ENCODE measurements around the gene AOC3. TPM values are rescaled to one million over a fixed set of nuclear protein-coding genes. Genes with fewer than 3 reads are reported as not detected.
A peak's percentile ranks its signal among the peaks of the same experiment; 100 is the strongest.

Gene AOC3
- total and polyA plus RNA-seq, 2 of the 13 experiments (the other 11 are each of a cell fraction or from before 2014, with no cell fraction given) = 8.7 to 51.7 TPM

DNA sequence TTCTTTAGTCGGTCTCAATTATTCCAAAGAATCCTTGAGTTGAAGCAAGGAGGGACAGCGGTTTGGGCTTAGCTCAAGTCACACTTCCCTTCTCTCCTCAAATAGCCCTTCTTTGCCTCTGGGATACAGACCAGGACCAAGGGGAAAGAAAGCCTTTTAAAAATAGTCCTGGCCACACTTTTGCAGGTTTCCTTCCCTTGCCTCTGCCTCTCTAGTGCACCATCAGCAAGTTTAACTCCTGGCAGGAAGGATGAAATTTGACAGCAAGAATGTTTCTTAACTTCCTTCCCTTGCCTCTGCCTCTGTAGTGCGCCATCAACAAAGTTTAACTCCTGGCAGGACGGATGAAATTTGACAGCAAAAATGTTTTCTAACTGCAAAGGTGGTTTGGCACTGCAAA, 42.4 kb downstream of the AOC3 start:
- ChIA-PET POLR2A (interaction anchor here (0.9 to 3.6 kb wide), 11 partner anchors 10 to 315 kb away, joined by 3 to 32 read pairs (median 5); partner anchors contain the start of genes PSMC3IP and RPL27), CTCF (ENCODE audit: low intra/inter-chr PET ratio, low total read pairs) (no interaction called here)
- Histone ChIP-seq H2AFZ (ENCODE audit: low read length) (no peak overlapping the region), H4K20me1 (ENCODE audit: insufficient read depth, low read length) (no peaks in the 10 kb centered on the region), H3K9ac (ENCODE audit: insufficient read depth, low read depth, low read length) (peak overlapping the region; percentile 36; the same call in 1 of the 2 replicates), H3K4me3 (replicated peaks in 1 of 3; ENCODE audit: insufficient read depth in 1 of 3, low read depth in 2 of 3, low read length in 3 of 3) (no peak overlapping the region), H3K27me3 (ENCODE audit: control insufficient read depth in 1 of 2, insufficient read depth in 2 of 2, low read length in 2 of 2) (no peaks in the 10 kb centered on the region), H3K4me2 (ENCODE audit: low read depth, low read length) (peak overlapping the region; percentile 5; the same call in 1 of the 2 replicates), H3K36me3 (replicated peaks in 1 of 2; ENCODE audit: control insufficient read depth in 1 of 2, insufficient read depth in 2 of 2, low read length in 2 of 2) (no peaks in the 10 kb centered on the region), H3K27ac (ENCODE audit: extremely low read length, insufficient read depth, low read length) (peak overlapping the region; percentile 85), H3K4me1 (ENCODE audit: insufficient read depth, low read length) (peaks cover 95% of the 10 kb centered on the region), H3K9me3 (ENCODE audit: low read length) (no peaks in the 10 kb centered on the region), H3K79me2 (ENCODE audit: insufficient read depth, low read length) (no peaks in the 10 kb centered on the region)
- no peak for DNase-seq (ENCODE audit: low spot score)
- no peak for ATAC-seq
- intact Hi-C loops (cut with micrococcal nuclease; ENCODE audit: unreplicated experiment) = no loop called here
- BruUV-seq (replicated peaks) = no TSS peak
- no peak for FAIRE-seq
- WGBS (ENCODE audit: low lambda C conversion rate) = 93% methylated on average over 4 of the region's 4 CpGs
- no peak for TF ChIP-seq ZNF562 (CRISPR knock-in tag; IDR thresholded peaks at IDR 0.05; ENCODE audit: borderline replicate concordance)
- TF ChIP-seq ZBTB3 (CRISPR knock-in tag; IDR thresholded peaks at IDR 0.05; ENCODE audit: borderline replicate concordance, low read depth) = 0 out of 2 replicates have a peak, but pooled peaks have one; percentile 1
- TF ChIP-seq, protein P1, sequence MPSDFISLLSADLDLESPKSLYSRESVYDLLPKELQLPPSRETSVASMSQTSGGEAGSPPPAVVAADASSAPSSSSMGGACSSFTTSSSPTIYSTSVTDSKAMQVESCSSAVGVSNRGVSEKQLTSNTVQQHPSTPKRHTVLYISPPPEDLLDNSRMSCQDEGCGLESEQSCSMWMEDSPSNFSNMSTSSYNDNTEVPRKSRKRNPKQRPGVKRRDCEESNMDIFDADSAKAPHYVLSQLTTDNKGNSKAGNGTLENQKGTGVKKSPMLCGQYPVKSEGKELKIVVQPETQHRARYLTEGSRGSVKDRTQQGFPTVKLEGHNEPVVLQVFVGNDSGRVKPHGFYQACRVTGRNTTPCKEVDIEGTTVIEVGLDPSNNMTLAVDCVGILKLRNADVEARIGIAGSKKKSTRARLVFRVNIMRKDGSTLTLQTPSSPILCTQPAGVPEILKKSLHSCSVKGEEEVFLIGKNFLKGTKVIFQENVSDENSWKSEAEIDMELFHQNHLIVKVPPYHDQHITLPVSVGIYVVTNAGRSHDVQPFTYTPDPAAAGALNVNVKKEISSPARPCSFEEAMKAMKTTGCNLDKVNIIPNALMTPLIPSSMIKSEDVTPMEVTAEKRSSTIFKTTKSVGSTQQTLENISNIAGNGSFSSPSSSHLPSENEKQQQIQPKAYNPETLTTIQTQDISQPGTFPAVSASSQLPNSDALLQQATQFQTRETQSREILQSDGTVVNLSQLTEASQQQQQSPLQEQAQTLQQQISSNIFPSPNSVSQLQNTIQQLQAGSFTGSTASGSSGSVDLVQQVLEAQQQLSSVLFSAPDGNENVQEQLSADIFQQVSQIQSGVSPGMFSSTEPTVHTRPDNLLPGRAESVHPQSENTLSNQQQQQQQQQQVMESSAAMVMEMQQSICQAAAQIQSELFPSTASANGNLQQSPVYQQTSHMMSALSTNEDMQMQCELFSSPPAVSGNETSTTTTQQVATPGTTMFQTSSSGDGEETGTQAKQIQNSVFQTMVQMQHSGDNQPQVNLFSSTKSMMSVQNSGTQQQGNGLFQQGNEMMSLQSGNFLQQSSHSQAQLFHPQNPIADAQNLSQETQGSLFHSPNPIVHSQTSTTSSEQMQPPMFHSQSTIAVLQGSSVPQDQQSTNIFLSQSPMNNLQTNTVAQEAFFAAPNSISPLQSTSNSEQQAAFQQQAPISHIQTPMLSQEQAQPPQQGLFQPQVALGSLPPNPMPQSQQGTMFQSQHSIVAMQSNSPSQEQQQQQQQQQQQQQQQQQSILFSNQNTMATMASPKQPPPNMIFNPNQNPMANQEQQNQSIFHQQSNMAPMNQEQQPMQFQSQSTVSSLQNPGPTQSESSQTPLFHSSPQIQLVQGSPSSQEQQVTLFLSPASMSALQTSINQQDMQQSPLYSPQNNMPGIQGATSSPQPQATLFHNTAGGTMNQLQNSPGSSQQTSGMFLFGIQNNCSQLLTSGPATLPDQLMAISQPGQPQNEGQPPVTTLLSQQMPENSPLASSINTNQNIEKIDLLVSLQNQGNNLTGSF (CRISPR knock-in tag; IDR thresholded peaks at IDR 0.05) = 0 out of 2 replicates have a peak, but pooled peaks have one; percentile 8
- no peak for TF ChIP-seq HCFC1 (IDR thresholded peaks at IDR 0.05; ENCODE audit: low read depth, low read length)
- TF ChIP-seq ZNF652 (CRISPR knock-in tag; IDR thresholded peaks at IDR 0.05; ENCODE audit: borderline replicate concordance, low read depth) = peak; percentile 85
- TF ChIP-seq RFXAP (CRISPR knock-in tag; IDR thresholded peaks at IDR 0.05; ENCODE audit: borderline replicate concordance) = no peak
- TF ChIP-seq, protein P2, sequence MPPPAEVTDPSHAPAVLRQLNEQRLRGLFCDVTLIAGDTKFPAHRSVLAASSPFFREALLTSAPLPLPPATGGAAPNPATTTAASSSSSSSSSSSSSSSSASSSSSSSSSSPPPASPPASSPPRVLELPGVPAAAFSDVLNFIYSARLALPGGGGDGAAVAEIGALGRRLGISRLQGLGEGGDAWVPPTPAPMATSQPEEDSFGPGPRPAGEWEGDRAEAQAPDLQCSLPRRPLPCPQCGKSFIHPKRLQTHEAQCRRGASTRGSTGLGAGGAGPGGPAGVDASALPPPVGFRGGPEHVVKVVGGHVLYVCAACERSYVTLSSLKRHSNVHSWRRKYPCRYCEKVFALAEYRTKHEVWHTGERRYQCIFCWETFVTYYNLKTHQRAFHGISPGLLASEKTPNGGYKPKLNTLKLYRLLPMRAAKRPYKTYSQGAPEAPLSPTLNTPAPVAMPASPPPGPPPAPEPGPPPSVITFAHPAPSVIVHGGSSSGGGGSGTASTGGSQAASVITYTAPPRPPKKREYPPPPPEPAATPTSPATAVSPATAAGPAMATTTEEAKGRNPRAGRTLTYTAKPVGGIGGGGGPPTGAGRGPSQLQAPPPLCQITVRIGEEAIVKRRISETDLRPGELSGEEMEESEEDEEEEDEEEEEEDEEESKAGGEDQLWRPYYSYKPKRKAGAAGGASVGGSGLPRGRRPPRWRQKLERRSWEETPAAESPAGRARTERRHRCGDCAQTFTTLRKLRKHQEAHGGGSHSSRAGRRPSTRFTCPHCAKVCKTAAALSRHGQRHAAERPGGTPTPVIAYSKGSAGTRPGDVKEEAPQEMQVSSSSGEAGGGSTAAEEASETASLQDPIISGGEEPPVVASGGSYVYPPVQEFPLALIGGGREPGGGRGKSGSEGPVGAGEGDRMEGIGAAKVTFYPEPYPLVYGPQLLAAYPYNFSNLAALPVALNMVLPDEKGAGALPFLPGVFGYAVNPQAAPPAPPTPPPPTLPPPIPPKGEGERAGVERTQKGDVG (CRISPR knock-in tag; IDR thresholded peaks at IDR 0.05; ENCODE audit: borderline replicate concordance) = peak; percentile 78; the same call in 1 of the 2 replicates
- TF ChIP-seq ZNF431 (CRISPR knock-in tag; IDR thresholded peaks at IDR 0.05; ENCODE audit: borderline replicate concordance, low read depth) = 0 out of 2 replicates have a peak, but pooled peaks have one; percentile 13
- peak in 1 of 2 experiments; percentile 39; a peak in 2 of 4 replicates for TF ChIP-seq MAFK (conservative IDR thresholded peaks at IDR 0.05 in 1 of 2, IDR thresholded peaks at IDR 0.05 in 1 of 2; ENCODE audit: low read length in 2 of 2)
- TF ChIP-seq ZSCAN29 (CRISPR knock-in tag; conservative IDR thresholded peaks at IDR 0.05) = 0 out of 2 replicates have a peak, but pooled peaks have one; percentile 14
- in situ Hi-C loops (cut with HindIII; ENCODE audit: extremely low pct_ligation_motif_present, low pct_unique_long_range_greater_than_20kb) = no loop called here

Data from HepG2 (cell line).